Neural progenitor cell (in vitro differentiated cells): ENCODE results near the gene GPR107. TPM values are rescaled to one million over a fixed set of nuclear protein-coding genes. Genes with fewer than 3 reads are reported as not detected.

ENCODE experiments used
- DNase-seq: peaks from one replicate; pipeline ENCODE4 v3.0.0-alpha.2; 2016; ENCODE audit warnings: low spot score
- H2AFZ ChIP-seq: fragments of 200-600 bp; sonication (generic); replicated peaks from 2 replicates; pipeline ENCODE4 v1.6.1; 2016; ENCODE audit warnings: antibody characterized with exemption
- H3F3A ChIP-seq: fragments of 200-600 bp; sonication (generic); 2 replicates; pipeline ENCODE4 v1.6.1; 2016; ENCODE audit warnings: antibody characterized with exemption, low read depth
- H3K27ac ChIP-seq: fragments of 200-600 bp; sonication (generic); 2 replicates; pipeline ENCODE4 v1.5.1; 2016; ENCODE audit warnings: mild to moderate bottlenecking
- H3K27me3 ChIP-seq: fragments of 200-600 bp; sonication (generic); 2 replicates; pipeline ENCODE4 v1.6.1; 2016; ENCODE audit warnings: mild to moderate bottlenecking, moderate library complexity
- H3K36me3 ChIP-seq: fragments of 200-600 bp; sonication (generic); 2 replicates; pipeline ENCODE4 v1.5.1; 2016
- H3K4me1 ChIP-seq: fragments of 200-600 bp; sonication (generic); 2 replicates; pipeline ENCODE4 v1.6.1; 2016; ENCODE audit warnings: mixed run types
- H3K4me2 ChIP-seq: fragments of 200-600 bp; sonication (generic); 2 replicates; pipeline ENCODE4 v1.6.1; 2016
- H3K4me3 ChIP-seq: fragments of 200-600 bp; sonication (generic); 2 replicates; pipeline ENCODE4 v1.5.1; 2016
- H3K79me2 ChIP-seq: fragments of 200-600 bp; sonication (generic); 2 replicates; pipeline ENCODE4 v1.6.1; 2016; ENCODE audit warnings: low read depth
- H3K9ac ChIP-seq: fragments of 200-600 bp; sonication (generic); 2 replicates; pipeline ENCODE4 v1.6.1; 2016
- H3K9me3 ChIP-seq: fragments of 200-600 bp; sonication (generic); 2 replicates; pipeline ENCODE4 v1.5.1; 2016; ENCODE audit warnings: low read depth
- H4K20me1 ChIP-seq: fragments of 200-600 bp; sonication (generic); 2 replicates; pipeline ENCODE4 v1.6.1; 2016; ENCODE audit warnings: low read depth
- H3K27ac Mint-ChIP-seq: 3 replicates; pipeline ENCODE4 v1.8.0; 2021; ENCODE audit warnings: mixed read lengths
- H3K27me3 Mint-ChIP-seq: 2 replicates; pipeline ENCODE4 v1.8.0; 2022; ENCODE audit warnings: low read depth, mild to moderate bottlenecking, inconsistent platforms, moderate library complexity, mixed read lengths; ENCODE audit not compliant: insufficient read depth
- H3K36me3 Mint-ChIP-seq: 3 replicates; pipeline ENCODE4 v1.8.0; 2021; ENCODE audit warnings: mixed read lengths
- H3K4me1 Mint-ChIP-seq: 3 replicates; pipeline ENCODE4 v1.8.0; 2021; ENCODE audit warnings: mixed read lengths
- H3K4me3 Mint-ChIP-seq: 3 replicates; pipeline ENCODE4 v1.8.0; 2021; ENCODE audit warnings: mild to moderate bottlenecking, moderate library complexity, mixed read lengths
- H3K9me3 Mint-ChIP-seq: 3 replicates; pipeline ENCODE4 v1.8.0; 2020; ENCODE audit warnings: mixed read lengths
- CTCF ChIP-seq: fragments of 200-600 bp; sonication (generic); IDR thresholded peaks from 2 replicates; pipeline ENCODE4 v1.5.1; 2017; ENCODE audit warnings: antibody characterized with exemption, mild to moderate bottlenecking
- EZH2 ChIP-seq: fragments of 200-600 bp; sonication (generic); IDR thresholded peaks from 2 replicates; pipeline ENCODE4 v1.6.1; 2017; ENCODE audit warnings: antibody characterized with exemption, mild to moderate bottlenecking, moderate library complexity
- EZH2phosphoT487 ChIP-seq: fragments of 200-600 bp; sonication (generic); IDR thresholded peaks from 2 replicates; pipeline ENCODE4 v1.6.1; 2017; ENCODE audit warnings: antibody characterized with exemption
- total RNA-seq: library from RNA; depleted of rRNA; stranded (reverse); fragments of >200 nt; gene quantifications from 2 replicates; pipeline ENCODE4 v1.2.3, GENCODE V29; 2015; ENCODE audit warnings: low replicate concordance

The GPR107 gene
- total RNA-seq, 1 donor from 2014 or later: 33.8 TPM

GRCh38 chr9:130062750-130063149 is 9.0 kb downstream of the GPR107 start:
- no peak overlapping the region for H3K9ac ChIP-seq
- H3K27ac ChIP-seq: no peak overlapping the region
- no peak overlapping the region for H3K4me2 ChIP-seq
- TF ChIP-seq EZH2 (no peak), CTCF (no peak), EZH2phosphoT487 (no peak)
- Mint-ChIP-seq H3K27me3 (peaks cover 5% of the 10 kb centered on the region), H3K4me1 (no peaks in the 10 kb centered on the region), H3K36me3 (peaks cover 15% of the 10 kb centered on the region), H3K27ac (no peak overlapping the region), H3K4me3 (no peak overlapping the region), H3K9me3 (no peaks in the 10 kb centered on the region)
- H3F3A ChIP-seq: no peaks in the 10 kb centered on the region
- peaks cover 5% of the 10 kb centered on the region for H4K20me1 ChIP-seq
- no peaks in the 10 kb centered on the region for H3K36me3 ChIP-seq
- no peak overlapping the region for H2AFZ ChIP-seq
- H3K4me1 ChIP-seq: no peaks in the 10 kb centered on the region
- DNase-seq: no peak
- H3K9me3 ChIP-seq: no peaks in the 10 kb centered on the region
- peaks cover 86% of the 10 kb centered on the region for H3K79me2 ChIP-seq
- H3K4me3 ChIP-seq: no peak overlapping the region
- H3K27me3 ChIP-seq: no peaks in the 10 kb centered on the region

DNA sequence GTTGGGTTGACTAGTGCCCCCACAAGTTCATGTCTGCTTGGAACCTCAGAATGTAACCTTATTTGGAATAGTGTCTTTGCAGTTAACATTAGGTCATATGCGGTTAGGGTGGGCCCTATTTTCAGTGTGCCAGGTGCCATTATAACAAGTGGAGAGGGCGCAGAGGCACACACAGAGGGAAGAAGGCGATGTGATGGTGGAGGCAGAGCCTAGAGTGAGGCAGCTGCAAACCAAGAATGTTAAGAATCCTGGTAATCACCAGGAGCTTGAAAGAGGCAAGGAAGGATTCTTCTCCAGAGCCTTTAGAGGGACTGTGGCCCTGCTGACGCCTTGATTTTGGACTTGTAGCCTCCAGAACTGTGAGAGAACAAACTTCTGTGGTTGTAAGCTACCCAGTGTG is 10.9 kb downstream of the GPR107 start:
- Histone ChIP-seq H2AFZ (no peak overlapping the region), H3K79me2 (peaks cover 86% of the 10 kb centered on the region), H3F3A (no peaks in the 10 kb centered on the region), H4K20me1 (peaks cover 17% of the 10 kb centered on the region), H3K4me3 (no peak overlapping the region), H3K4me2 (no peak overlapping the region), H3K36me3 (no peaks in the 10 kb centered on the region), H3K27ac (no peak overlapping the region), H3K9ac (no peak overlapping the region), H3K9me3 (no peaks in the 10 kb centered on the region), H3K4me1 (no peaks in the 10 kb centered on the region), H3K27me3 (no peaks in the 10 kb centered on the region)
- Mint-ChIP-seq H3K4me3 (no peak overlapping the region), H3K27ac (no peak overlapping the region), H3K4me1 (peaks cover 2% of the 10 kb centered on the region), H3K27me3 (peaks cover 4% of the 10 kb centered on the region), H3K9me3 (no peaks in the 10 kb centered on the region), H3K36me3 (peaks cover 10% of the 10 kb centered on the region)
- DNase-seq: no peak
- no peak for TF ChIP-seq CTCF
- TF ChIP-seq EZH2: no peak
- TF ChIP-seq EZH2phosphoT487: no peak

GRCh38 chr9:130069048-130069447 is 15.3 kb downstream of the GPR107 start:
- Histone ChIP-seq H4K20me1 (peaks cover 30% of the 10 kb centered on the region), H3K27ac (no peak overlapping the region)

More at GRCh38 chr9:130069048-130069447, 15.3 kb downstream of the GPR107 start:
- TF ChIP-seq EZH2phosphoT487 (no peak), EZH2 (no peak), CTCF (no peak)
- no peak overlapping the region for H3K4me3 Mint-ChIP-seq
- DNase-seq: no peak
- H3K9me3 ChIP-seq: no peaks in the 10 kb centered on the region
- no peaks in the 10 kb centered on the region for H3K4me1 ChIP-seq
- H3K9ac ChIP-seq: no peak overlapping the region
- H3K36me3 Mint-ChIP-seq: peaks cover 8% of the 10 kb centered on the region
- no peaks in the 10 kb centered on the region for H3K27me3 ChIP-seq
- H3K36me3 ChIP-seq: no peaks in the 10 kb centered on the region
- H3K79me2 ChIP-seq: peaks cover 80% of the 10 kb centered on the region
- peaks cover 2% of the 10 kb centered on the region for H3K4me1 Mint-ChIP-seq
- no peak overlapping the region for H2AFZ ChIP-seq
- H3K9me3 Mint-ChIP-seq: no peaks in the 10 kb centered on the region
- H3F3A ChIP-seq: no peaks in the 10 kb centered on the region
- no peak overlapping the region for H3K4me3 ChIP-seq
- no peak overlapping the region for H3K27ac Mint-ChIP-seq
- H3K4me2 ChIP-seq: no peak overlapping the region
- H3K27me3 Mint-ChIP-seq: no peaks in the 10 kb centered on the region
